Renal pelvis (tissue), 12 donors: Measurements from ENCODE around the gene CD37. TPM values are rescaled to one million over a fixed set of nuclear protein-coding genes. Genes with fewer than 3 reads are reported as not detected.
"Not testable (repeated sequence)": the region's sequence is repeated elsewhere in the genome, so short reads cannot be mapped to it uniquely, and the experiment has no call there.

Experiments used
- DNase-seq: peaks from one replicate; pipeline ENCODE4 v3.0.0-alpha.2; 2013
- long read RNA-seq, 16 experiments: transcript quantifications; one replicate each; lab custom pipeline, GENCODE V29; 2026
- polyA plus RNA-seq, 3 donors: library from polyadenylated mRNA; unstranded; fragments of 120-200 nt; gene quantifications; one replicate each; pipeline ENCODE4 v1.2.1, GENCODE V29; 2013; ENCODE audit not compliant: insufficient read length in 3 of 3

The CD37 gene
- polyA plus RNA-seq: 10 to 100 TPM; 26.6 to 38.2 (median 36.4) TPM
- long read RNA-seq, donor 1: 0 reads
- long read RNA-seq, donor 2, partial matches to known transcripts: 49 of 67 reads
- long read RNA-seq, donor 2, other reads (novel, unspliced or antisense): 17 of 67 reads
- long read RNA-seq, donor 3, partial matches to known transcripts: 42 of 49 reads
- long read RNA-seq, donor 3, other reads (novel, unspliced or antisense): 5 of 49 reads
- long read RNA-seq, donor 4, partial matches to known transcripts: 0 of 2 reads
- long read RNA-seq, donor 4, other reads (novel, unspliced or antisense): 0 of 2 reads
- long read RNA-seq, donor 5, partial matches to known transcripts: 25 of 38 reads
- long read RNA-seq, donor 5, other reads (novel, unspliced or antisense): 13 of 38 reads
- long read RNA-seq, donor 6, partial matches to known transcripts: 0 of 2 reads
- long read RNA-seq, donor 6, other reads (novel, unspliced or antisense): 0 of 2 reads
- long read RNA-seq, donor 7, partial matches to known transcripts: 77 of 110 reads
- long read RNA-seq, donor 7, other reads (novel, unspliced or antisense): 32 of 110 reads
- long read RNA-seq, donor 8, partial matches to known transcripts: 0 of 1 reads
- long read RNA-seq, donor 8, other reads (novel, unspliced or antisense): 0 of 1 reads
- long read RNA-seq, donor 9, partial matches to known transcripts: 63 of 87 reads
- long read RNA-seq, donor 9, other reads (novel, unspliced or antisense): 21 of 87 reads
- long read RNA-seq, donor 10, partial matches to known transcripts: 0 of 1 reads
- long read RNA-seq, donor 10, other reads (novel, unspliced or antisense): 0 of 1 reads
- long read RNA-seq, donor 11, partial matches to known transcripts: 82 of 82 reads
- long read RNA-seq, donor 11, other reads (novel, unspliced or antisense): 0 of 82 reads
- long read RNA-seq, donor 12, partial matches to known transcripts: 77 of 108 reads
- long read RNA-seq, donor 12, other reads (novel, unspliced or antisense): 29 of 108 reads
- long read RNA-seq, donor 13, partial matches to known transcripts: 24 of 24 reads
- long read RNA-seq, donor 13, other reads (novel, unspliced or antisense): 0 of 24 reads
- long read RNA-seq, donor 14: 0 reads
- long read RNA-seq, donor 15, partial matches to known transcripts: 0 of 2 reads
- long read RNA-seq, donor 15, other reads (novel, unspliced or antisense): 0 of 2 reads
- long read RNA-seq, donor 16, partial matches to known transcripts: 52 of 67 reads
- long read RNA-seq, donor 16, other reads (novel, unspliced or antisense): 13 of 67 reads

GRCh38 chr19:49335071-49335783 is at the start of gene CD37:
Gene CD37, plus strand, starts transcription at chr19:49335406. Its CDS starts 135 bp downstream, at chr19:49335541.
- no peak for DNase-seq

GRCh38 chr19:49287141-49287770 is 48.0 kb upstream of the CD37 start:
- DNase-seq: no peak

GRCh38 chr19:49288205-49288604 is 47.0 kb upstream of the CD37 start:
- not testable (repeated sequence) for DNase-seq

- not testable (repeated sequence) for DNase-seq
Measured at GRCh38 chr19:49289286-49289685, 45.9 kb upstream of the CD37 start.

- no peak for DNase-seq
Measured at GRCh38 chr19:49290517-49290916, 44.7 kb upstream of the CD37 start.

GRCh38 chr19:49294401-49294800 is 40.8 kb upstream of the CD37 start:
- DNase-seq: no peak

GRCh38 chr19:49295208-49295880 is 39.9 kb upstream of the CD37 start:
- DNase-seq: no peak

GRCh38 chr19:49297403-49297802 is 37.8 kb upstream of the CD37 start:
- no peak for DNase-seq

- not testable (repeated sequence) for DNase-seq
Measured at GRCh38 chr19:49298653-49299052, 36.6 kb upstream of the CD37 start.

- DNase-seq: peak; percentile 46
Measured at GRCh38 chr19:49301165-49301865, 33.9 kb upstream of the CD37 start.

GRCh38 chr19:49301866-49302252 is 33.3 kb upstream of the CD37 start:
- no peak for DNase-seq

GRCh38 chr19:49306734-49307133 is 28.5 kb upstream of the CD37 start:
- not testable (repeated sequence) for DNase-seq

GRCh38 chr19:49309087-49309486 is 26.1 kb upstream of the CD37 start:
- DNase-seq: no peak

- no peak for DNase-seq
Measured at GRCh38 chr19:49315111-49315510, 20.1 kb upstream of the CD37 start.

GRCh38 chr19:49316284-49316683 is 18.9 kb upstream of the CD37 start:
- no peak for DNase-seq

- no peak for DNase-seq
Measured at GRCh38 chr19:49318296-49318695, 16.9 kb upstream of the CD37 start.

GRCh38 chr19:49324801-49325576 is 10.2 kb upstream of the CD37 start, which contains the start of gene SLC6A16:
Gene SLC6A16, minus strand, starts transcription at chr19:49325191. Its CDS starts 13,844 bp downstream, at chr19:49311347.
- no peak for DNase-seq

- not testable (repeated sequence) for DNase-seq
Measured at GRCh38 chr19:49325756-49326155, 9.4 kb upstream of the CD37 start.
